ENCODE results near the gene CD81.

DNA sequence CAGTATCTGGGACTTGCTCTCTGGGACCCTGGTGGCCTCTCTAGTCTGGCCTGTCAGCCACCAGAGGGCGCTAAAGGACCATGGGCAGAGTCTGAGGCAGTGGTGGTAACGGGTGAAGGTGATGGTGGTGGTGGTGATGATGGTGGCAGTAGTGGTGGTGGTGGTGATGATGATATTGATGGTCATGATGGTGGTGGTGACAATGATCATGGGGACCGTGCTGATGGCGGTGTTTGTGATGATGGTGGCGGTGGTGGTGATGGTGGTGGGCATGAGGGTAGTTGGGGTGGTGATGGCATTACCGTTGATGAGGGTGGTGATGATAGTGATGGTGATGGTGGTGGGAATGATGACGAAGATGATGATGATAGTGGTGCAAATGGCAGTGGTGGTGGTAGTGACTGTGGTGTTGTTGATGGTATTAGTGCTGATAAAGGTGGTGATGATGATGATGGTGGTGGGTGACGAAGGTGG lies 51.2 kb downstream of the CD81 start:
- TF ChIP-seq CTCF (IDR thresholded peaks at IDR 0.05) (peak; percentile 56 to 69 (median 66)), POLR2A (IDR thresholded peaks at IDR 0.05; ENCODE audit: low read depth) (no peak)

All from esophagus muscularis mucosa (tissue), 3 donors.